Prostate gland (tissue), 2 donors: Measurements from ENCODE around the gene GAL3ST1.

Experiments
- CTCF ChIP-seq, 4 experiments: fragments of 200-600 bp in 2 of 4; fragments of 450-650 bp in 2 of 4; sonication (generic) in 2 of 4; IDR thresholded peaks; 1 replicate in 3 of 4; 2 replicates in 1 of 4; pipeline ENCODE4 v1.5.1; 2016 to 2019; ENCODE audit warnings: antibody characterized with exemption in 4 of 4, mild to moderate bottlenecking in 2 of 4, moderate library complexity in 2 of 4
- POLR2AphosphoS5 ChIP-seq: sonication (generic); formaldehyde crosslinking; IDR thresholded peaks from one replicate; pipeline ENCODE4 v1.6.1; 2017; ENCODE audit warnings: antibody characterized with exemption

DNA sequence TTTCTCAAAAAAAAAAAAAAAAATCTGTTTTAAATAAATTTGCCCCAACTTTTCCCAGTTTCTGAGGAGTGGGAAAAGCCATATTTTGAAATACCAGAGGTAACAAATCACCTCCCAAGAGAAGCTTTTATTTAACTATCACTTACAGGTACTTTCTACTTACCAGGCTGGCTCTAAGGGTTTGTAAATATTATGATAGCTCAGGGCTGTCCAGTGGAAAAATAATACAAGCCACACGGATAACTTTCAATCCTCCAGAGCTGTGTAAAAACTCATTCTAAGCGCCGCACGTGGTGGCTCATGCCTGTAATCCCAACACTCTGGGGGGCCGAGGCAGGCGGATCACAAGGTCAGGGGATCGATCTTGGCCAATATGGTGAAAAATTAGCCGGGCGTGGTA is 63.4 kb downstream of the GAL3ST1 start:
- no peak for TF ChIP-seq POLR2AphosphoS5
- no peak for TF ChIP-seq CTCF (IDR thresholded peaks at IDR 0.05)
